ENCODE data around the gene SLF1.

Gene SLF1

GRCh38 chr5:94618493-94619328 is at the start of gene SLF1, which contains the start of gene KIAA0825:
SLF1 (plus strand) TSS chr5:94618669; CDS start chr5:94628811, 10,142 bp downstream.
KIAA0825 (minus strand) TSS chr5:94618604; CDS start chr5:94537126, 81,478 bp downstream.
- no peak for TF ChIP-seq GATA3 (IDR thresholded peaks at IDR 0.05; ENCODE audit: low read depth, low read length)
- TF ChIP-seq GATA2 (IDR thresholded peaks at IDR 0.05; ENCODE audit: low read depth, low read length), result no peak; the same call in 1 of the 2 replicates

GRCh38 chr5:94571415-94571814 is 47.1 kb upstream of the SLF1 start:
- no peak for TF ChIP-seq GATA3 (IDR thresholded peaks at IDR 0.05; ENCODE audit: low read depth, low read length)
- TF ChIP-seq GATA2 (IDR thresholded peaks at IDR 0.05; ENCODE audit: low read depth, low read length), result no peak

- no peak for TF ChIP-seq GATA3 (IDR thresholded peaks at IDR 0.05; ENCODE audit: low read depth, low read length)
- no peak for TF ChIP-seq GATA2 (IDR thresholded peaks at IDR 0.05; ENCODE audit: low read depth, low read length)
Observed at GRCh38 chr5:94575196-94575595, 43.3 kb upstream of the SLF1 start.

- TF ChIP-seq GATA3 (IDR thresholded peaks at IDR 0.05; ENCODE audit: low read depth, low read length), result no peak
- TF ChIP-seq GATA2 (IDR thresholded peaks at IDR 0.05; ENCODE audit: low read depth, low read length), result no peak
Observed at GRCh38 chr5:94577466-94578245, 40.8 kb upstream of the SLF1 start.

GRCh38 chr5:94595281-94595840 is 23.1 kb upstream of the SLF1 start:
- no peak for TF ChIP-seq GATA3 (IDR thresholded peaks at IDR 0.05; ENCODE audit: low read depth, low read length)
- TF ChIP-seq GATA2 (IDR thresholded peaks at IDR 0.05; ENCODE audit: low read depth, low read length), result no peak

- TF ChIP-seq GATA3 (IDR thresholded peaks at IDR 0.05; ENCODE audit: low read depth, low read length), result no peak
- no peak for TF ChIP-seq GATA2 (IDR thresholded peaks at IDR 0.05; ENCODE audit: low read depth, low read length)
Observed at GRCh38 chr5:94613583-94613982, 4.9 kb upstream of the SLF1 start.

GRCh38 chr5:94614156-94614805 is 4.2 kb upstream of the SLF1 start:
- TF ChIP-seq GATA3 (IDR thresholded peaks at IDR 0.05; ENCODE audit: low read depth, low read length) (no peak), GATA2 (IDR thresholded peaks at IDR 0.05; ENCODE audit: low read depth, low read length) (no peak)

- TF ChIP-seq GATA2 (IDR thresholded peaks at IDR 0.05; ENCODE audit: low read depth, low read length) (no peak), GATA3 (IDR thresholded peaks at IDR 0.05; ENCODE audit: low read depth, low read length) (no peak)
Observed at GRCh38 chr5:94615862-94616261, 2.6 kb upstream of the SLF1 start.

- TF ChIP-seq GATA3 (IDR thresholded peaks at IDR 0.05; ENCODE audit: low read depth, low read length) (no peak), GATA2 (IDR thresholded peaks at IDR 0.05; ENCODE audit: low read depth, low read length) (no peak)
Observed at GRCh38 chr5:94618029-94618492, 408 bp upstream of the SLF1 start.

- TF ChIP-seq GATA3 (IDR thresholded peaks at IDR 0.05; ENCODE audit: low read depth, low read length) (no peak), GATA2 (IDR thresholded peaks at IDR 0.05; ENCODE audit: low read depth, low read length) (no peak)
Observed at GRCh38 chr5:94620256-94620655, 1.8 kb downstream of the SLF1 start.

- TF ChIP-seq GATA3 (IDR thresholded peaks at IDR 0.05; ENCODE audit: low read depth, low read length), result no peak
- no peak for TF ChIP-seq GATA2 (IDR thresholded peaks at IDR 0.05; ENCODE audit: low read depth, low read length)
Observed at GRCh38 chr5:94621763-94622162, 3.3 kb downstream of the SLF1 start.

- TF ChIP-seq GATA2 (IDR thresholded peaks at IDR 0.05; ENCODE audit: low read depth, low read length) (no peak), GATA3 (IDR thresholded peaks at IDR 0.05; ENCODE audit: low read depth, low read length) (no peak)
Observed at GRCh38 chr5:94623011-94623410, 4.5 kb downstream of the SLF1 start.

- TF ChIP-seq GATA3 (IDR thresholded peaks at IDR 0.05; ENCODE audit: low read depth, low read length) (no peak), GATA2 (IDR thresholded peaks at IDR 0.05; ENCODE audit: low read depth, low read length) (no peak)
Observed at GRCh38 chr5:94623877-94624276, 5.4 kb downstream of the SLF1 start.

GRCh38 chr5:94627191-94627590 is 8.7 kb downstream of the SLF1 start:
- TF ChIP-seq GATA2 (IDR thresholded peaks at IDR 0.05; ENCODE audit: low read depth, low read length) (no peak), GATA3 (IDR thresholded peaks at IDR 0.05; ENCODE audit: low read depth, low read length) (no peak)
